ENCODE results near the gene TCF7L1. TPM values are rescaled to one million over a fixed set of nuclear protein-coding genes. Genes with fewer than 3 reads are reported as not detected.

Gene TCF7L1
- total and polyA plus RNA-seq, 2 of the 13 experiments (the other 11 are each of a cell fraction or from before 2014, with no cell fraction given) = 0.04 to 0.15 TPM

GRCh38 chr2:85230679-85231467 lies 97.7 kb downstream of the TCF7L1 start (continued):
- TF ChIP-seq CSRNP2 (CRISPR knock-in tag; conservative IDR thresholded peaks at IDR 0.05; ENCODE audit: low read depth) = no peak
- TF ChIP-seq FOSL2 (CRISPR knock-in tag; IDR thresholded peaks at IDR 0.05) = no peak

GRCh38 chr2:85231468-85231805 lies 98.2 kb downstream of the TCF7L1 start:
- H4K20me1 ChIP-seq (ENCODE audit: insufficient read depth, low read length) = no peaks in the 10 kb centered on the region
- H3K9ac ChIP-seq (ENCODE audit: insufficient read depth, low read depth, low read length) = no peak overlapping the region
- no peak overlapping the region for H3K4me3 ChIP-seq (replicated peaks in 1 of 3; ENCODE audit: insufficient read depth in 1 of 3, low read depth in 2 of 3, low read length in 3 of 3)
- H3K4me2 ChIP-seq (ENCODE audit: low read depth, low read length) = no peak overlapping the region; the same call in 1 of the 2 replicates
- in situ Hi-C loops (cut with HindIII; ENCODE audit: extremely low pct_ligation_motif_present, low pct_unique_long_range_greater_than_20kb) (no loop called here), intact Hi-C loops (cut with micrococcal nuclease; ENCODE audit: unreplicated experiment) (no loop called here)
- no peaks in the 10 kb centered on the region for H3K9me3 ChIP-seq (ENCODE audit: low read length)
- no peaks in the 10 kb centered on the region for H3K4me1 ChIP-seq (ENCODE audit: insufficient read depth, low read length)
- FAIRE-seq = no peak
- 22% methylated on average over 6 of the region's 6 CpGs for WGBS (ENCODE audit: low lambda C conversion rate)
- ATAC-seq = no peak
- no peak for TF ChIP-seq USF2 (IDR thresholded peaks at IDR 0.05; ENCODE audit: low read depth, low read length)
- 0 out of 2 replicates have a peak, but pooled peaks have one; percentile 51 for TF ChIP-seq USF2 (CRISPR knock-in tag; IDR thresholded peaks at IDR 0.05; ENCODE audit: borderline replicate concordance)
- no peak for TF ChIP-seq RFXANK (CRISPR knock-in tag; IDR thresholded peaks at IDR 0.05)
- no peak for TF ChIP-seq NRL (CRISPR knock-in tag; IDR thresholded peaks at IDR 0.05; ENCODE audit: borderline replicate concordance)
- no peak for TF ChIP-seq NR1H2 (CRISPR knock-in tag; IDR thresholded peaks at IDR 0.05; ENCODE audit: borderline replicate concordance, low read depth)
- no peak for TF ChIP-seq MTA1 (CRISPR knock-in tag; IDR thresholded peaks at IDR 0.05; ENCODE audit: borderline replicate concordance)
- peak; percentile 50 for TF ChIP-seq TEAD3 (CRISPR knock-in tag; optimal IDR thresholded peaks at IDR 0.05; ENCODE audit: borderline replicate concordance)
- TF ChIP-seq PPARG (CRISPR knock-in tag; conservative IDR thresholded peaks at IDR 0.05) = no peak
- CTCF ChIA-PET (ENCODE audit: low intra/inter-chr PET ratio, low total read pairs) = no interaction called here
- H3K27me3 ChIP-seq (ENCODE audit: control insufficient read depth in 1 of 2, insufficient read depth in 2 of 2, low read length in 2 of 2) = peaks cover 0 to 8% of the 10 kb centered on the region in 2 experiments; a peak in 3 of 5 replicates
- DNase-seq (ENCODE audit: low spot score) = no peak
- H3K36me3 ChIP-seq (replicated peaks in 1 of 2; ENCODE audit: control insufficient read depth in 1 of 2, insufficient read depth in 2 of 2, low read length in 2 of 2) = no peaks in the 10 kb centered on the region
- H3K27ac ChIP-seq (ENCODE audit: extremely low read length, insufficient read depth, low read length) = no peak overlapping the region
- no TSS peak for BruUV-seq (replicated peaks)
- POLR2A ChIA-PET = no interaction called here
- H3K79me2 ChIP-seq (ENCODE audit: insufficient read depth, low read length) = no peaks in the 10 kb centered on the region
- H2AFZ ChIP-seq (ENCODE audit: low read length) = no peak overlapping the region

All from HepG2 (cell line).